Mesendoderm (in vitro differentiated cells): ENCODE measurements around the gene PPP1R16B.

Experiments
- DNase-seq: peaks from one replicate; pipeline ENCODE4 v3.0.0; 2013
- H2AK5ac ChIP-seq: 2 replicates; pipeline ENCODE4 v1.6.1; 2013; ENCODE audit warnings: low read length, inconsistent platforms
- H2BK120ac ChIP-seq: 2 replicates; pipeline ENCODE4 v1.6.1; 2013; ENCODE audit warnings: low read depth, mild to moderate bottlenecking, low read length, moderate library complexity, mixed read lengths
- H2BK15ac ChIP-seq: replicated peaks from 2 replicates; pipeline ENCODE4 v1.6.1; 2013; ENCODE audit warnings: low read depth, mild to moderate bottlenecking, moderate library complexity
- H2BK5ac ChIP-seq: 2 replicates; pipeline ENCODE4 v1.6.1; 2013; ENCODE audit warnings: low read length, inconsistent platforms
- H3K18ac ChIP-seq: 2 replicates; pipeline ENCODE4 v1.6.1; 2013; ENCODE audit warnings: mild to moderate bottlenecking, low read length, mixed read lengths
- H3K23ac ChIP-seq: one replicate; pipeline ENCODE4 v1.6.1; 2013; ENCODE audit warnings: low read length
- H3K27ac ChIP-seq: 2 replicates; pipeline ENCODE4 v1.5.1; 2013; ENCODE audit warnings: low read depth, mild to moderate bottlenecking, inconsistent platforms, low read length, moderate library complexity
- H3K27me3 ChIP-seq: 2 replicates; pipeline ENCODE4 v1.6.1; 2013; ENCODE audit warnings: low read length, control low read depth, mild to moderate bottlenecking, inconsistent platforms; ENCODE audit not compliant: insufficient read depth, poor library complexity
- H3K36me3 ChIP-seq: 2 replicates; pipeline ENCODE4 v1.6.1; 2013; ENCODE audit warnings: low read length, inconsistent platforms; ENCODE audit not compliant: control insufficient read depth, insufficient read depth
- H3K4ac ChIP-seq: one replicate; pipeline ENCODE4 v1.6.1; 2013; ENCODE audit warnings: low read depth, mild to moderate bottlenecking, low read length, moderate library complexity
- H3K4me1 ChIP-seq: 2 replicates; pipeline ENCODE4 v1.6.1; 2013; ENCODE audit warnings: low read depth, low read length, inconsistent platforms; ENCODE audit not compliant: control insufficient read depth
- H3K4me2 ChIP-seq: 2 replicates; pipeline ENCODE4 v1.6.1; 2013; ENCODE audit warnings: low read length
- H3K4me3 ChIP-seq: 2 replicates; pipeline ENCODE4 v1.5.1; 2013; ENCODE audit warnings: mild to moderate bottlenecking, low read length
- H3K56ac ChIP-seq: one replicate; pipeline ENCODE4 v1.6.1; 2013; ENCODE audit warnings: low read length
- H3K79me1 ChIP-seq: 2 replicates; pipeline ENCODE4 v1.6.1; 2013; ENCODE audit warnings: low read length, inconsistent platforms
- H3K79me2 ChIP-seq: 2 replicates; pipeline ENCODE4 v1.6.1; 2013; ENCODE audit warnings: mild to moderate bottlenecking, low read length; ENCODE audit not compliant: control insufficient read depth, insufficient read depth
- H3K9ac ChIP-seq: 2 replicates; pipeline ENCODE4 v1.6.1; 2013; ENCODE audit warnings: low read length, inconsistent platforms
- H4K5ac ChIP-seq: one replicate; pipeline ENCODE4 v1.6.1; 2013; ENCODE audit warnings: low read length
- H4K8ac ChIP-seq: one replicate; pipeline ENCODE4 v1.6.1; 2013; ENCODE audit warnings: low read depth, mild to moderate bottlenecking, control low read depth, low read length, moderate library complexity
- WGBS: extraction: QIAGEN DNeasy Blood & Tissue Kit; methylation state at CpG from one replicate; pipeline ENCODE4 v1.1.7; 2013; ENCODE audit warnings: low lambda C conversion rate, missing lambda C conversion rate; ENCODE audit not compliant: insufficient coverage; ENCODE audit errors: extremely low coverage; 5-methylcytosine and 5-hydroxymethylcytosine counted together

The PPP1R16B gene

DNA sequence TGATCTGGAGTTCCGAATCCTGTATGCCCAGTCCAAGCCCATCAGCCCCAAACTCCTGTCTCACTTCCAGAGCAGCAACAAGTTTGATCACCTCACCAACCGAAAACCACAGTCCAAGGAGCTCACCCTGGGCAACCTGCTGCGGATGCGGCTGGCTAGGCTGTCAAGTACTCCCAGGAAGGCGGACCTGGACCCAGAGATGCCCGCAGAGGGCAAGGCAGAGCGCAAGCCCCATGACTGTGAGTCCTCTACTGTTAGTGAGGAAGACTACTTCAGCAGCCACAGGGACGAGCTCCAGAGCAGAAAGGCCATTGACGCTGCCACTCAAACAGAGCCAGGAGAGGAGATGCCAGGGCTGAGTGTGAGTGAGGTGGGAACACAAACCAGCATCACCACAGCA lies 146.1 kb downstream of the PPP1R16B start:
- Histone ChIP-seq H2BK15ac (no peak overlapping the region), H3K4me2 (no peak overlapping the region), H3K79me1 (peaks cover 3% of the 10 kb centered on the region), H3K4me1 (no peaks in the 10 kb centered on the region), H3K36me3 (peaks cover 17% of the 10 kb centered on the region), H2BK120ac (no peak overlapping the region), H3K23ac (no peak overlapping the region), H3K9ac (no peak overlapping the region), H3K56ac (no peak overlapping the region), H3K4me3 (no peak overlapping the region), H4K5ac (no peak overlapping the region), H3K18ac (no peak overlapping the region), H2BK5ac (no peak overlapping the region), H3K27me3 (no peaks in the 10 kb centered on the region), H3K4ac (no peak overlapping the region), H3K79me2 (no peaks in the 10 kb centered on the region), H2AK5ac (no peak overlapping the region), H3K27ac (no peak overlapping the region), H4K8ac (no peak overlapping the region)
- no CpG with 5 or more reads among the region's 9 CpGs for WGBS
- no peak for DNase-seq

DNA sequence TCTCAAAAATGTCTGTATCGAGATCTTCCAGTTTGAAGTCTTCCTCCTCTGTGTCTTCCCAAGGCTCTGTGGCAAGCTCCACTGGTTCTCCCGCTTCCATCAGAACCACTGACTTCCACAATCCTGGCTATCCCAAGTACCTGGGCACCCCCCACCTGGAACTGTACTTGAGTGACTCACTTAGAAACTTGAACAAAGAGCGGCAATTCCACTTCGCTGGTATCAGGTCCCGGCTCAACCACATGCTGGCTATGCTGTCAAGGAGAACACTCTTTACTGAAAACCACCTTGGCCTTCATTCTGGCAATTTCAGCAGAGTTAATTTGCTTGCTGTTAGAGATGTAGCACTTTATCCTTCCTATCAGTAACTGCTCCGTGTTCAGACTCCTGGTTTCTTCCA lies 146.7 kb downstream of the PPP1R16B start:
- no peak overlapping the region for H4K8ac ChIP-seq
- H2BK5ac ChIP-seq = no peak overlapping the region
- DNase-seq = no peak
- no peak overlapping the region for H3K4me2 ChIP-seq
- H3K27ac ChIP-seq = no peak overlapping the region
- H2BK15ac ChIP-seq = no peak overlapping the region
- H3K56ac ChIP-seq = no peak overlapping the region
- peaks cover 17% of the 10 kb centered on the region for H3K36me3 ChIP-seq
- H3K27me3 ChIP-seq = no peaks in the 10 kb centered on the region
- no peaks in the 10 kb centered on the region for H3K4me1 ChIP-seq
- H3K23ac ChIP-seq = no peak overlapping the region
- H3K4ac ChIP-seq = no peak overlapping the region
- WGBS = no CpG with 5 or more reads among the region's 6 CpGs
- no peak overlapping the region for H2BK120ac ChIP-seq
- peaks cover 3% of the 10 kb centered on the region for H3K79me1 ChIP-seq
- H2AK5ac ChIP-seq = no peak overlapping the region
- H3K18ac ChIP-seq = no peak overlapping the region
- H4K5ac ChIP-seq = no peak overlapping the region
- H3K79me2 ChIP-seq = no peaks in the 10 kb centered on the region
- H3K4me3 ChIP-seq = no peak overlapping the region
- no peak overlapping the region for H3K9ac ChIP-seq

DNA sequence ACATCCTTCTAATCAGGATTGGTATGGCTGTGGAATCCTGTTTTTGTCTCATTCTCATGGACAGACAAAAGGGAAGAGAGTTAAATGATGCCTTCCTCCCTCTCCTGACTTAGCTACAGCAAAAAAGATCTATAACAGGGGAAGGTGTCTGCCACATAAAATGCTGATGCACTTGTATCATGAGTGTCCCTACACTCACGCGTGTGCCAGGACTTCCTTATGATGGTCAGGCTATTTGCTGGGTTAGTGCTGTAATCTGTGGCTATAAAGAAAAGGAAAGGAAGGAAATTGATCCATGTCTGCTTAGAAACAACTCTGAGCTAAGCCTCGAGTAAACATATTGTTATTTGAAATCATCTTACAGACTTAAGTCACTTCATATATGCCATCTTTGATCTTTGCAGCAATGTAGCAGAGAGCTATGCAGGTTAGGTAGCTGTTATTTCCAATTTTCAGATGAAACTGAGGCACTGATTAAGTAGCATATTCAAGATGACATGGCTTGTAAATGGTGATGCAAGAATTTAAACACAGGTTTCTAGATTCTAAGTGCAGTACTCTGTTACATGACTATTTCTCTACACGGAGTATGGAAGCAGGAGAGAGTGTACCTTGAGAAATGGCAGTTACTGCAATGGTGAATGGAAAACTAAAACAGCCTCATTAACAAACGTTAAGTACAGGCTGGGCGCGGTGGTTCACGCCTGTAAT lies 148.3 kb downstream of the PPP1R16B start:
- no peak overlapping the region for H2BK120ac ChIP-seq
- H3K27ac ChIP-seq = no peak overlapping the region
- H4K8ac ChIP-seq = no peak overlapping the region
- H3K4me3 ChIP-seq = no peak overlapping the region
- no peak overlapping the region for H3K9ac ChIP-seq
- no CpG with 5 or more reads among the region's 8 CpGs for WGBS
- no peak overlapping the region for H3K23ac ChIP-seq
- H3K4me1 ChIP-seq = no peaks in the 10 kb centered on the region
- no peak overlapping the region for H3K18ac ChIP-seq
- H2BK15ac ChIP-seq = no peak overlapping the region
- no peaks in the 10 kb centered on the region for H3K27me3 ChIP-seq
- no peak overlapping the region for H2AK5ac ChIP-seq
- no peak overlapping the region for H3K4me2 ChIP-seq
- DNase-seq = no peak
- no peak overlapping the region for H2BK5ac ChIP-seq
- H3K56ac ChIP-seq = no peak overlapping the region
- H3K79me1 ChIP-seq = peaks cover 3% of the 10 kb centered on the region
- H3K4ac ChIP-seq = no peak overlapping the region
- no peak overlapping the region for H4K5ac ChIP-seq
- H3K36me3 ChIP-seq = peaks cover 11% of the 10 kb centered on the region
- no peaks in the 10 kb centered on the region for H3K79me2 ChIP-seq

DNA sequence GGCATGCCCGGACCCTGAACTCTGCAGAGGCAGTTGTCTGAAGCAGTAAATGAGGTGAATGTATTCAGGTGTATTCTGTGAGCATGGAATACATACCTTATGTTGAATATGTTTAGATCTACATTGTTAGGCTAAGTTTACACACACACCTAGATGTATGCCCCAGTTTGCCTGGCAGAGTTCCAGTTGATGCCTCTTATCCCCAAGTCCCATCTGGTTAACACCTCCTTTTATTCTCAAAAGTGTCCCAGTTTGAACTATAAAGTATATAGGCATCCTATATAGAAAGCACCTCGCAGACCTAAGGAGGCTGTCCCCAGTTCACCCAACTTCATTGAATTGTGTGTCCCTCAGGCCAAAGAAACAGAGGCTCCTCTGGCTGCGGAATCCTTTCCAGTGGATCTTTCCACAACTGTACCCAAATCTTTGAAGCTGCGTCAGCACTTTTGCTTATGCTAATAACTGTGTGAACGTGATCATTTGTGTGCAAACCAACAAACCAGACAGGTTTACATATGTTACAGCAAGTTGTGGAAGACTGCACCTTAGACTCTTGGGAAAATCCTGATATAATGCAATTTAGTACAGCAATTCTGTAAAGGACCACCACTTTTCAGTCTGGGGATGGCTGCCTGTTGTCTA lies 151.9 kb downstream of the PPP1R16B start:
- DNase-seq = no peak
- no peaks in the 10 kb centered on the region for H3K79me2 ChIP-seq
- H3K27me3 ChIP-seq = no peaks in the 10 kb centered on the region
- no peak overlapping the region for H2BK5ac ChIP-seq
- no peak overlapping the region for H2AK5ac ChIP-seq
- H3K4me3 ChIP-seq = no peak overlapping the region
- H3K9ac ChIP-seq = no peak overlapping the region
- no peak overlapping the region for H2BK15ac ChIP-seq
- H4K5ac ChIP-seq = no peak overlapping the region
- no peak overlapping the region for H3K18ac ChIP-seq
- no peak overlapping the region for H2BK120ac ChIP-seq
- H3K4ac ChIP-seq = no peak overlapping the region
- H3K36me3 ChIP-seq = peaks cover 2% of the 10 kb centered on the region
- H3K56ac ChIP-seq = no peak overlapping the region
- WGBS = no CpG with 5 or more reads among the region's 5 CpGs
- no peak overlapping the region for H3K4me2 ChIP-seq
- no peaks in the 10 kb centered on the region for H3K4me1 ChIP-seq
- H3K27ac ChIP-seq = no peak overlapping the region
- no peaks in the 10 kb centered on the region for H3K79me1 ChIP-seq
- no peak overlapping the region for H3K23ac ChIP-seq
- no peak overlapping the region for H4K8ac ChIP-seq

DNA sequence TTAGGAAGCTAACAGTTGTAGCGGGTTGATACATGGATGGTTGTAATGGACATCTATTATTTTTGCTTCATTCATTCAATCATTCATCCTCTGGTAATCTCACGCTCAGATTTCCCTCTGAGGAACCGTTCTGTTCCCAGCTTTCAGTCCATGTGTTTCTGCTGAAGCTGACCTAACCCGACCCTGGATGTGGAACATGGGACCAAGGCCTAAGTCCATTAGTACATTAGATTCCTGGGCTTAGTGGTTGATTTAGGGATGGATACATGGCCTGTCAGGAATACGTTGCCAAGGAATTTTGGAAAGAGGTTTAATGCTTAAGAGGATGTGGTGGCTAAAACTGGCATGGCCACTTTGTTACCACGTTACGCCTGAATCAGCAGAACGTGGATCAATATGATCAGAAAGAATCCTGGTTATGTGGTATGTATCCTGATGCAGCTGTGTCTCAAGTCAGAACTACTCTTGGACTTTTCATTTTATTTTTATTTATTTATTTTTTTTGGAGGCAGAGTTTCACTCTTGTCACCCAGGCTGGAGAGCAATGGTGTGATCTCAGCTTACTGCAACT lies 152.5 kb downstream of the PPP1R16B start:
- H3K18ac ChIP-seq = no peak overlapping the region
- no CpG with 5 or more reads among the region's 8 CpGs for WGBS

More for the DNA sequence above, 152.5 kb downstream of the PPP1R16B start:
- Histone ChIP-seq H3K27ac (no peak overlapping the region), H3K4me1 (no peaks in the 10 kb centered on the region), H2BK120ac (no peak overlapping the region), H3K9ac (no peak overlapping the region), H2BK15ac (no peak overlapping the region), H3K56ac (no peak overlapping the region), H3K23ac (no peak overlapping the region), H3K4me3 (no peak overlapping the region), H3K4me2 (no peak overlapping the region), H3K79me2 (peaks cover 5% of the 10 kb centered on the region), H2BK5ac (no peak overlapping the region), H4K5ac (no peak overlapping the region), H4K8ac (no peak overlapping the region), H3K4ac (no peak overlapping the region), H3K27me3 (no peaks in the 10 kb centered on the region), H3K36me3 (peaks cover 2% of the 10 kb centered on the region), H2AK5ac (no peak overlapping the region), H3K79me1 (peaks cover 3% of the 10 kb centered on the region)
- DNase-seq = no peak
